Duodenal mucosa (tissue), 2 donors: Measurements from ENCODE around the gene HOXD3.

Source experiments
- H3K27ac ChIP-seq: one replicate; pipeline ENCODE4 v1.7.0; 2013; ENCODE audit warnings: low read depth, low read length
- H3K27me3 ChIP-seq, 2 donors: one replicate each; pipeline ENCODE4 v1.7.0; 2013; ENCODE audit warnings: low read length in 2 of 2, control low read depth in 1 of 2; ENCODE audit not compliant: insufficient read depth in 2 of 2, control insufficient read depth in 1 of 2
- H3K36me3 ChIP-seq, 2 donors: one replicate each; pipeline ENCODE4 v1.7.0; 2013; ENCODE audit warnings: low read length in 2 of 2, control low read depth in 1 of 2; ENCODE audit not compliant: insufficient read depth in 2 of 2, control insufficient read depth in 1 of 2
- H3K4me1 ChIP-seq, 2 donors: one replicate each; pipeline ENCODE4 v1.7.0; 2013; ENCODE audit warnings: low read length in 2 of 2, control low read depth in 1 of 2; ENCODE audit not compliant: insufficient read depth in 2 of 2, control insufficient read depth in 1 of 2
- H3K4me3 ChIP-seq, 2 donors: one replicate each; pipeline ENCODE4 v1.7.0; 2013; ENCODE audit warnings: low read length in 2 of 2, low read depth in 1 of 2
- H3K9ac ChIP-seq, 2 donors: one replicate each; pipeline ENCODE4 v1.7.0; 2013; ENCODE audit warnings: low read length in 2 of 2, low read depth in 1 of 2
- H3K9me3 ChIP-seq, 2 donors: one replicate each; pipeline ENCODE4 v1.7.0; 2013; ENCODE audit warnings: low read length in 2 of 2, control low read depth in 1 of 2; ENCODE audit not compliant: control insufficient read depth in 1 of 2

HOXD3 gene

DNA sequence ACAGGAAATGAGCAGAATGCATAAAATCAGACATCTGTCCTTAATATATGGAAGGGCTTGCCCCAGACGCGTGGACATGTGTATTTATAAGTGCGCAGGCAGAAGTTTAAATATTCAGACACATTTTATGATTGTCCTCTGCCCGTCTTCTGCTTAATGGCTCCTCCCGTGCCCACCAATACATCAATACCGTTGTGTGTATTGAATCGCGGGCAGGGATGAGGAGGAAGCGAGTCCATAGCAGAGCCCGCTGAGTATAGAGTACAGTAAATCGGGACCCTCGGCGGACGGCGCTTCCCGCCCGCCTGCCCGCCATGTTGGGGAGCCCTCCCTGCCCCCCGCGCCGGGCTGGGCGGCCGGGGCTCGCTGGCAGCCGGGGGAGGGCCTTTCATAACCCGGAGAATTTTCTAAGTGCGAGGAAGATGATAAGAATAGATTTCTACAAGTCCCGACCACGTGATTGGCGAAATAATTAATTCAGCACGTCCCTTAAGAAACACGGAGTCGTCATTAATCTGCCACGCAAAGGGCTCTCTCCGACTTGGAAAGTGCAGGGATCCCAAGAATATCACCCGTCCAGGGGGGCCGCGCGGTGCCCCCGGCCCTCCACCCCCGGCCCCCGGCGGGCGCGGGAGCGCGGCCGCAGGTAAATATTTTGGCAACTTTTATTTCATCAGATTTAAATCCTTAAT is at the start of gene HOXD3:
Gene HOXD3, plus strand, starts transcription at position 501 of the 692 bp plus-strand sequence. CDS start 11,808 bp downstream, outside the sequence.
- no peak within 1 kb of the TSS for H3K27ac ChIP-seq
- no peak within 1 kb of the TSS for H3K9ac ChIP-seq

DNA sequence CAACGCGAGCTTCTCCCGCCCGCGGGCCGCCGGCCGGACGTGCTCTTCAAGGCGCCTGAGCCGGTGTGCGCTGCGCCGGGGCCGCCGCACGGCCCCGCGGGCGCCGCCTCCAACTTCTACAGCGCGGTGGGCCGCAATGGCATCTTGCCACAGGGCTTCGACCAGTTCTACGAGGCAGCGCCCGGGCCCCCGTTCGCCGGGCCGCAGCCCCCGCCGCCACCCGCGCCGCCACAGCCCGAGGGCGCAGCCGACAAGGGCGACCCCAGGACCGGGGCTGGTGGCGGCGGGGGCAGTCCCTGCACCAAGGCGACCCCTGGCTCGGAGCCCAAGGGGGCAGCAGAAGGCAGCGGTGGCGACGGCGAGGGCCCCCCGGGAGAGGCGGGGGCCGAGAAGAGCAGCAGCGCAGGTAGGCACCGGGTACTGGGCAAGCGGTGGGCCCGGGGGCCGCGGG is 49.4 kb upstream of the HOXD3 start:
- Histone ChIP-seq H3K4me1 (peaks cover 0 to 5% of the 10 kb centered on the region in 2 donors), H3K27ac (no peak overlapping the region), H3K4me3 (no peak overlapping the region), H3K9me3 (no peaks in the 10 kb centered on the region), H3K27me3 (peaks cover 86 to 92% of the 10 kb centered on the region in 2 donors), H3K36me3 (no peaks in the 10 kb centered on the region), H3K9ac (no peak overlapping the region)

More for the DNA sequence above, at the start of gene HOXD3:
- H3K36me3 ChIP-seq: no peaks in the 10 kb centered on the region
- H3K27me3 ChIP-seq: peaks cover 81 to 93% of the 10 kb centered on the region in 2 donors
- H3K4me3 ChIP-seq: no peak within 1 kb of the TSS
- no peaks in the 10 kb centered on the region for H3K4me1 ChIP-seq
- H3K9me3 ChIP-seq: no peaks in the 10 kb centered on the region

DNA sequence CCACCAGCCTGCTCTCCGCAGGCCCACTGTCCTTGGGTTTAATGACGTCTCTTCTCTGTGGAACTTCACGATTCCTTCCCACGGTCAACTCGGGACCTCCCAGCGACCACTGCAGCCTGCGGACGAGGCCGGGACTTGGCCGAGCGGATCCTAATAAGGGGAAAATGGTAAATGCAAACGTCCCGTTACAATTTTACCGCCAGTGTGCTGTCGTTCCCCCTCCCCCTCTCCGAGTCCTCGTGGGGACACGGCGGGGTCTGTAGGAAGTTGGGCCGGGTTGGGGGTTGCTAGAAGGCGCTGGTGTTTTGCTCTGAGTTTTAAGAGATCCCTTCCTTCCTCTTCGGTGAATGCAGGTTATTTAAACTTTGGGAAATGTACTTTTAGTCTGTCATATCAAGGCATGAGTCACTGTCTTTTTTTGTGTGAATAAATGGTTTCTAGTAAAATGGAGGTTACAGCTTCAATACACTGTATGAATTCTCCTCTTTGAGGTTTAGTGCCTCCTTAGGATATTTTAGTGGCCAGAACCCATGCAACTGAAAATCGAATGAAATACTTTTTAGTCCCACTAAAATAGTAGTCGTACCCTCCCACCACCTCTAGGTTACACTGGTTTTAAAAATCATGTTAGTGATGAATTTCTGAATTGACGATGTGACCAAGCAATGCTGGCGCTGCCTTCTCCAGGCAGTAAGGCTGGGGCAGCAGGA is 47.8 kb upstream of the HOXD3 start:
- H3K27me3 ChIP-seq: peaks cover 87 to 92% of the 10 kb centered on the region in 2 donors
- no peak overlapping the region for H3K27ac ChIP-seq
- no peak overlapping the region for H3K9ac ChIP-seq
- H3K4me1 ChIP-seq: peaks cover 0 to 5% of the 10 kb centered on the region in 2 donors
- no peaks in the 10 kb centered on the region for H3K9me3 ChIP-seq
- H3K36me3 ChIP-seq: no peaks in the 10 kb centered on the region
- H3K4me3 ChIP-seq: no peak overlapping the region

DNA sequence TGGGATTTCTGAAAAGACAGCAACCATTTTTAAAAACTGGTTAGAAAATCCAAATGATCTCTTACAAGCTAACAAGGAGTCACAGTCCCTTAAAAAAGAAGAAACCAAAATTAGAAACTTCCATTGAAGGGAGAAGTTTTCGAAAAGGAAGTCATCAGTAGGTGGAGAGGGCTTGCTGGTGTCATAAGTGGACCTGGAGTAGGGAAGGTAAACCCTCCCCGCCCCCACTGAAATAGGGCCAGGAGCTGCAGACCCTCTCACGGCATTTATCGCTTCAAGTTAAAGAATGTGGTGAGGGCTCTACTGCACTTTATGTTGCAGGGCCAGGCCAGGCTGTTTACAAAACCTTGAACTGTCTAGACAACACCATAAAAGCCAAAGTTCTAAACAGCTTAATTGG is 47.2 kb upstream of the HOXD3 start:
- H3K9me3 ChIP-seq: no peaks in the 10 kb centered on the region
- no peak overlapping the region for H3K9ac ChIP-seq
- no peak overlapping the region for H3K27ac ChIP-seq
- H3K4me3 ChIP-seq: no peak overlapping the region
- H3K27me3 ChIP-seq: peaks cover 87 to 92% of the 10 kb centered on the region in 2 donors
- H3K4me1 ChIP-seq: peaks cover 0 to 5% of the 10 kb centered on the region in 2 donors
- H3K36me3 ChIP-seq: no peaks in the 10 kb centered on the region

DNA sequence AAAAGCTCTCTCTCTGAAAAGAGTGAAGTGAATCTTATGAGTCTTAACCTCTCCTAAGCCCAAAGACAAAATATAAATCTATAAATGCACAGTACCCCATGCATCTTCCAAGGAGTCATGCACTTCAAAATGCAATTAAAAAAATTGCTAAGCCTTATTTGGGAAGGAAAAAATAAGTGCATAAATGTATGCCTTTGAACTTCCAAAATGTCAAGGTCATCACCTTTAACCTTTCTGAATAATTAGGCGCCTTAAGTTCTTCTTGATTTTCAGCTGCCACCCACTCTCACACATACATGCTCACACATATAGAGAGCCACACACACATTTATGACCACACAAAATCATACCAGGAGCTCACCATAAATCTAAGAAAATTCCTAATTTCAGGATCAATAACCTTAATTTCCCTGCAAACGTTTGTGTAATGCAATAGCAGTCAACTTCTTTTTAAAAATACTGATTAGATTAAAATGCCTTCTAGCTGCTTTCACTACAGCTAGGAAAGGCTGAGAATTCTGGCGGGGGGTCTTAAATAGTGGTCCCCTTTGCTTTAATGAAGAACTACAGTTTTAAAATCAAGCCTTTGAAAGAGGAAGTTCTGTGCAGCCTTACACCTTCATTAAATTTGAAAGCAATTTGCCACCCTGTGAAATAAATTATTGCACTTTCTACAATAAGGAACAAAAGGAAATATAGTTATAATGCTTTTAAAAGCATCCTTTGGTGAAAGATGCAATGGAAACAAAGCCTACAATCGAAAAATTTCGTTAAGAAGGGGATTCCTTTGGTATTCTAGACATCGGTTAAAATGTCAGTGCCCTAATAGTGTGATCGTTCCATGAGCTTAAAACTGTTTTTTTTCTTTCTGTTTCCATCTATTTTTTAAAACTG is 46.4 kb upstream of the HOXD3 start:
- H3K27ac ChIP-seq: no peak overlapping the region
- no peak overlapping the region for H3K9ac ChIP-seq
- H3K4me1 ChIP-seq: peaks cover 0 to 5% of the 10 kb centered on the region in 2 donors
- H3K27me3 ChIP-seq: peaks cover 85 to 92% of the 10 kb centered on the region in 2 donors
- H3K4me3 ChIP-seq: no peak overlapping the region
- H3K36me3 ChIP-seq: no peaks in the 10 kb centered on the region
- H3K9me3 ChIP-seq: no peaks in the 10 kb centered on the region

DNA sequence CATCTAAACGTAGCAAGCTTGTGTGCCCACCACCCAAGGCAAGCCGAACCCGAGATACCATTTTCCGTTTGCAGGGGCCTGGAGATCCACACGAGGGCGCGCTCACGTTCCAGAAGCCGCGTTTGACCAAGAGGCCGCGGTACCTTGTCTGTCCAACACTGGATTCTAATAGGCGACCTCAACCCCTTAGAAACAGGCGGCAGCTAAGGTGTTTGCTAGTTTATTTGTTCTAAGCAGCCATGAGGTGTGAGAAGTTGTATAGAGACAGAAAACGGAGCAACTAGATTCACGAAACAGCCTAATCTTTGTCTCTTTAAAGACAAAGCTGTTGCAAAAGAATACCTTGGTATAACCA is 45.8 kb upstream of the HOXD3 start:
- H3K36me3 ChIP-seq: no peaks in the 10 kb centered on the region
- no peaks in the 10 kb centered on the region for H3K9me3 ChIP-seq
- H3K4me1 ChIP-seq: peaks cover 0 to 5% of the 10 kb centered on the region in 2 donors
- H3K27me3 ChIP-seq: peaks cover 84 to 92% of the 10 kb centered on the region in 2 donors
- no peak overlapping the region for H3K9ac ChIP-seq
- H3K4me3 ChIP-seq: no peak overlapping the region
- H3K27ac ChIP-seq: no peak overlapping the region

DNA sequence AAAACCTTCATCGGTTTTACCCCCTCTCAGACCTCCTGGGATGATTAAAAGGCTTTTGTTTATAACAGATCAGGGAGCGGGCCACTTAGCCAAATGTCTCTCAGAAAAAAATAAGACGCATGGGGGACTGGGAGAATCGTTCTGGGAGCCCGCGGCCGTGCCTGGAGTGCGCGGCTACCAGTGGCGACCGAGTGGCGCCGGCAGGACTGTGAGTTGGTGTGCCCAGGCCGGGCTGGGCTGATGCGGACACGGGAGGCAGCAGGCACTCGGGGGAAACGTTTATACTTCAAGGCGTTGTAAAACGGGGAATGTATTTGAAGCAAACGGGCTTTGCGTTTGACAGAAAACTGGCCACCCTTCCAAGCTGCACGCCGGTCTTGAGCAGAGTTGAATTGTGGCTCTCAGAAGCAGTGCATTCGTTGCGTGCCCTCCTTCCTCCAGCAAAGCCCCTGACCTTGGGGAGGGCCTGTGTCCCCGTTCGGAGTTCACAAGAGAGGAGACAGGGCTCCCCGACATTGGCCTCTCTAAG is 45.2 kb upstream of the HOXD3 start:
- Histone ChIP-seq H3K27ac (peak overlapping the region; percentile 10), H3K9me3 (no peaks in the 10 kb centered on the region), H3K27me3 (peaks cover 87 to 93% of the 10 kb centered on the region in 2 donors), H3K9ac (no peak overlapping the region), H3K36me3 (no peaks in the 10 kb centered on the region), H3K4me1 (peaks cover 0 to 4% of the 10 kb centered on the region in 2 donors), H3K4me3 (no peak overlapping the region)

DNA sequence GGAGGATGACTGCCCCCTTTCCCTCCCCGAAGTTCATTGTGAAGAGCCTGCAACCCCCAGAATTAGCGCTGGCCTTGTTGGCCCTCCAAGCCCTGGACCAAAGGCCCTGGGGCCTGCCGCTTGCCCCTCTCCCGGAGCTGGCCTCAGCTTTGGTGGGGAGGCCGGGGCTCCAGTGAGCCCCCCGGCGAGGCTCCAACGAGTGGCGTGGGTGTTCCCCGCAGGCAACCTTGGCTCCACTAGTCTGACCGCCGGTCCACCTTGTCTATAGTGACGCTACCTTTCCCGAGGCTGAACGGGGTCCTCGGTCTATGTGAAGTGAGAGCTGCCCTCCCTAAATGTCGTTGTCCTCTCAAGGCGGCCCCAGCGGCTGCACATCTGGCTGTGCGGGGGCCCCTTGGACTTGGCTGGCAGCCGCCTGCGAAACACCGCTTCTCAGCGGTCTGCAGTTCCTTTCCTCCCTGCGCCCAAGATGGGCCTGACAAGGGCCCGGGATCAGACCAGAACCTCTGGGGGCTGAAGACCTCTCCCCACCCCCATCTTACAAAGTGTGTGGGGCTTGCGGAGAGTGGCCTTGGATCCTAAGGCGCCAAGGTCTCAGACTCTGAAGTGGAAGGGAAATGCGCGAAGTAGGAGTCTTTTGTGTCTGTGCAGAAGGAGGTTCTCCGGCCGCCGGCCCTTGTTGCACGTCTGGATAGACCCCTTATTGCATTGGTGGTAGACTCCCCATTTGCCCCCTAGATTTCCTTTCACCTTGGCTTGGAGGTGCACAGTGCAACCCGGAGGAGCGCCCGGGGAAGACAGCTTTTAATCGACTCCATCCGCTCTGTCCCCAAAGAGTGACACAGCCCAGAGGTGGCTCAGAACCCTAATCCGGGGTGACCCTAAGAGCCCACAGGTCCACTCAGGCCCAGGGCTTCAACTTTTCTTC is 44.5 kb upstream of the HOXD3 start:
- Histone ChIP-seq H3K9me3 (no peaks in the 10 kb centered on the region), H3K36me3 (no peaks in the 10 kb centered on the region), H3K27ac (peak overlapping the region; percentile 10), H3K27me3 (peaks cover 90 to 96% of the 10 kb centered on the region in 2 donors), H3K9ac (no peak overlapping the region), H3K4me3 (no peak overlapping the region), H3K4me1 (no peaks in the 10 kb centered on the region)
